NB4 (cell line): ENCODE data around the gene DIAPH3.

Experiments
- MAX ChIP-seq: IDR thresholded peaks from 2 replicates; pipeline ENCODE4 v1.6.1; 2011; ENCODE audit warnings: low read depth, low read length
- MYC ChIP-seq: IDR thresholded peaks from 2 replicates; pipeline ENCODE4 v1.6.1; 2011; ENCODE audit warnings: low read depth, low read length
- POLR2A ChIP-seq: IDR thresholded peaks from 2 replicates; pipeline ENCODE4 v1.6.1; 2011; ENCODE audit warnings: mild to moderate bottlenecking; ENCODE audit not compliant: insufficient read length; ENCODE audit errors: extremely low read depth
- TF ChIP-seq, protein P1 (sequence below): IDR thresholded peaks from one replicate; pipeline ENCODE4 v1.5.1; 2012; ENCODE audit warnings: low read depth, low read length

- no peak for TF ChIP-seq MAX
- TF ChIP-seq, protein P1, sequence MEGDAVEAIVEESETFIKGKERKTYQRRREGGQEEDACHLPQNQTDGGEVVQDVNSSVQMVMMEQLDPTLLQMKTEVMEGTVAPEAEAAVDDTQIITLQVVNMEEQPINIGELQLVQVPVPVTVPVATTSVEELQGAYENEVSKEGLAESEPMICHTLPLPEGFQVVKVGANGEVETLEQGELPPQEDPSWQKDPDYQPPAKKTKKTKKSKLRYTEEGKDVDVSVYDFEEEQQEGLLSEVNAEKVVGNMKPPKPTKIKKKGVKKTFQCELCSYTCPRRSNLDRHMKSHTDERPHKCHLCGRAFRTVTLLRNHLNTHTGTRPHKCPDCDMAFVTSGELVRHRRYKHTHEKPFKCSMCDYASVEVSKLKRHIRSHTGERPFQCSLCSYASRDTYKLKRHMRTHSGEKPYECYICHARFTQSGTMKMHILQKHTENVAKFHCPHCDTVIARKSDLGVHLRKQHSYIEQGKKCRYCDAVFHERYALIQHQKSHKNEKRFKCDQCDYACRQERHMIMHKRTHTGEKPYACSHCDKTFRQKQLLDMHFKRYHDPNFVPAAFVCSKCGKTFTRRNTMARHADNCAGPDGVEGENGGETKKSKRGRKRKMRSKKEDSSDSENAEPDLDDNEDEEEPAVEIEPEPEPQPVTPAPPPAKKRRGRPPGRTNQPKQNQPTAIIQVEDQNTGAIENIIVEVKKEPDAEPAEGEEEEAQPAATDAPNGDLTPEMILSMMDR, result no peak
- TF ChIP-seq POLR2A, result no peak
- no peak for TF ChIP-seq MYC
These were observed 452.6 kb downstream of the DIAPH3 start for GRCh38 chr13:59710996-59711701.
